T follicular helper cell (primary cell): ENCODE measurements around the gene TDRKH.
"Not testable (repeated sequence)": the region's sequence is repeated elsewhere in the genome, so short reads cannot be mapped to it uniquely, and the experiment has no call there.

Experiments used
- DNase-seq: peaks from one replicate; pipeline ENCODE4 v3.0.0-alpha.2; 2020; ENCODE audit warnings: low read depth

The TDRKH gene

DNA sequence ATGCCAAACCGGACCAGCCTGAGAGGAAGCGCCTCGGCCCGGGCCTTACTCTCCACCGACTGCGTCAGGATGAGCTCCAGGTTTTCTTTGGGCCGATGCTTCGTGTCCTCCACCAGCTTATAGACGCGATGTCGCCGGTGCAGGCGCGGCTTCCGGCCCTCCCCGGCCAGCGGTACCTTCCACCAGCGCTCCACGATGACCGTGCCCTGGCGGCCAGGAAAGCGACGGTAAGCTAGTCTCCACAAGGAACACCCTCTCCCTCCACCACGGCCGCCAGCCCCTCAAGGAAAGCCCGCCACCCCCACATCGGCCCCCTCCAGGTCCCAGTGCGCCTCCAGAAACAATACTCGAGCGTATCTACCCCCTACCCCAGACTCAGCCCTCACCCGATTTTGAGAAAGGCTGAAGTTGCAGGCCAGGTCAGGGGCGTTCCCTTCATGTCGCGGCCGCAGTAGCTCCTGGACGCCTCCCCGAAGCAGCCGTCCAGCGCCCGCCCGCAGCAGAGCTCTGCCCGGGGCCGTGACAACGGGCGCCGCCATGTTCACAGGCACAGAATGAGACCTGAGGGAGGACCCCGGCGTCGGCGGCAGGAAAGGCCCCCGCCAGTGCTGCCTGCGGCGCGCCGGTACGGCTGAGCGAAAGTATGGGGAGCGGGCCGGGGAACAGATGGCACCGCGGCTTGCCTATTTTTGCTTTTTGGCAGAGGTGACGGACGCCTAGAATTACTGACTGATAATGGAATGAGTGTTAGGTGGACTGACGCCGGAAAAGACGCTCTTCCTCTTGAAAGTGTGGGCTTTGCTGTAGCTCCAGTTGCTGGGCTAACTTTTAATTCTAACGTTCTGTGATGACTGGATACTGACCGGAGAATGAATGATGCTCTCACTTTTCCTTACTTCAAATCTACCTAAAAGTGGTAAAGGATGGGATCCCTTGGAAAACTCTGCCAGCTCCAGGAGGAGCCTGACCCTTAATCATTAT is 27.1 kb downstream of the TDRKH start, which contains the start of gene MRPL9:
MRPL9 (minus strand) TSS at position 556 of the 981 bp plus-strand sequence; CDS start at position 539, 17 bp downstream.
- peak; percentile 76 for DNase-seq

DNA sequence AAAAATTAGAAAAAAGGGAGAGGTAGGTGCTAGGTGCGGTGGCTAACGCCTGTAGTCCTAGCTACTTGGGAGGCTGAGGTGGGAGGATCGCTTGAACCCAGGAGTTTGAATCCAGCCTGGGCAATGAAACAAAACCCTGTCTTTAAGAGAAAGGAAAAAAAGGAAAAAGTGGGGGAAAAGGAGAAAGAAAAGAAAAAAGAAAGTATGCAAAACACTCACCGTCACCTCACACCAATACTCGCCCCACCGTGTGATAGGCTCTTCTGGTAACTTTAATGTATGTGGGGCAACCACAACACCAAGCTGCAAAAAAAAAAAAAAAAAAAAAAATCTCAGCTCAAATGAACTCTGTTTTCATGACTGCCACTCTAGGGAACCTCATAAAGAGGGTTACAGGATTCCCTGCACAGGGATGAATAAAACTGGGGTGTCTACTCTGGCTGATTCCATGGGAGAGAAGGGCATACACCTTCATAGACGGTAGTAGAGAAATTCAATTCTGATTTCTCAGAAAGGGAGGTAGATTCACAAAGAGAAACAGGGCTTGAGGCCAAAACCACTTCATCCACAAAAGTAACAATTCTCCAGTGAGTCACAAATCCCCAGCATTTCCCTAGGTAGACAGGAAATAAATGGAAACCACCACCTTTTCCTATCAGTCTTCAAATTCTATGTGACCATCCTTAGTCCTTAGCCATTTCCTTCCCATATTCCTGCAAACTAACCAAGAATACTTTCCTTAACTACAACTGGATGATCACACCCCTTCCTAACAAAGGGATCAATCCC is 29.5 kb downstream of the TDRKH start:
- DNase-seq, result no peak

DNA sequence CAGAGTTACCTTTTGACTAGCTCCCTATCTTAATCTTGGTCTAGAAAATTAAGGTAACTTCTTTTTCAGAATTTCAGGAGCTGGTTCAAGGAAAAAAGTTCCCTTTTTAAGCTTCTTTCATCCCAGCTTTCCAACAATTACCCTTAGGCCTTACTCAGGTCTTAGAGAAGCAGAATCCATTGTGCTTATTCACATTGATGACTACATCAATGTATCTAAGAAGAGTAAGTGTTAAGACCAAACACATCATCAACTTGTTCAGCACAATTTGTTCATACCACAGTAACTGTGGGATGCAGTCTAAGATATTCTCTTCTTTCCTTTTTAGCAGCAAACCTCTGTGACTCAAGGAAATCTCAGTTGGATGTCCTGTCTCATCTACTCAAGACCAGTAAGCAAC is 31.1 kb downstream of the TDRKH start:
- no peak for DNase-seq

DNA sequence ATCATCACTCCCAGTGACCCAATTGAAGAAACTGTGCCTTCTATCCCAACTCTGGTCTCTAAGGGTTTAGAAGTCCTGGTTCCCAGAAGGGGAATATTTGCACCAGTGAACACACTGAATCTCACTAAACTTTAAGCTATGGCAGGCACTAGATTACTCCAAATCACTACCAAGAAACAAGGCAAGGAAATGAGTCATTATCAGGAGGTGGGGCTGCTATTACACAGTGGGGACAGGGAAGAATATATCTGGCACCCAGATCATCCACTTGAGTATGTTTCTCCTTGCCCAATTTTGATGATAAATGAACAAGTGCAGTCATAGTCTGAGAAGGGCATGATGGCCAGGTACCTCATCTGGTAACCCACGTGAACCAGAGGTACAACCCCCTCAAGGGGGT is 34.0 kb downstream of the TDRKH start:
- no peak for DNase-seq

DNA sequence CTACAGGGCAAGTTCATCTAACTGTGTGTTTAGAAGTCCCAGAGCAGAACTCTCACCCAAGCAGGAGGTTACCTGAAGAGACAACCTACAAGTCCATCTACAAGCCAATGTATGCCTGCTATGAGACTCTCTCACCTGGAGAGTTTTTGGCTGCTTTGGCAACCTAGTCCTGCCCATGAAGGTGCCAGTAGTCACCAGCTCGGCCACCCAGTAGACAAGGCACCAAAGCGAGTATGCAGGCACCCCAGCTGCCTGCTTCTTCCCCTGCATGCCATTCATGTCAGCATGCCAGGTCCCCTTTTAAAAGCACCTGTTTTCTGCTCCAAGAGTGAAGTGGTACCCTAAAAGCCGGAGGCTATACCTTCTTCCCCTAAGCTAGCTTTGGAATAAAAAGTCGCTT is 48.8 kb downstream of the TDRKH start:
- DNase-seq, result no peak

DNA sequence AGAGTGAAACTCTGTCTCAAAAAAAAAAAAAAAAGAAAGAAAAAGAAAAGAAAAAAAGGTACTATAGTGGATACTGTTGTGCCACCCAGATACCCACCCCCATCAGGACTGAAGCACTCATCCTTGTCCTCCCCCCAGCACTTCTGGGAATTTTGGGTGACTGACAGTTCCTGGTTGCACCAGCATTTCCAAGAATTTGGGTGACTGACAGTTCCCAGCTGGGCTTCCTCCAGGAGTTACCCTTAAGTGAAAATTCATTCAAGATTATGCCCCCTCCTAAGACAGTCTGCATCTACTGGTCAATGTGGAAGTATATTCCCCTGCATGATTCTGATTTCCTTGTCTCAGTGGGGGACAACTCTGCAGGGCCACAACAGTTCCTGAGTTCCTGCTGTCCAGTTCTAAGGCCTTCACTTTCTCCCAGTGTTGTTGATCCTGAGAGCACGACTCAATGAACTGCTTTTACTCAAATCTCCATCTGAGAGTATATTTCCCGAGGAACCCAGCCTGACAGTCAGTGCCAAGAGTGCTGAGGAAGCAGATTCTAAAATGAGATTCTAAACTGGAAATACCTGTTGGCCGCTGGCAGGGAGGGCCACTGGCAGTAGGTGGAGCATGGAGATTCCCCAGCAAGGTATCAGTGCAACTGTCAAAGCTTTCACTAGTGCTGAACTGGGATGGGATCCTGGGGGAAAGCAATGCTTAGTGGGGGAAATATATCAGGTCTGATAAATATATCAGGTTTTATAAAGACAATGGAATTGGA is 50.5 kb downstream of the TDRKH start:
- no peak for DNase-seq

DNA sequence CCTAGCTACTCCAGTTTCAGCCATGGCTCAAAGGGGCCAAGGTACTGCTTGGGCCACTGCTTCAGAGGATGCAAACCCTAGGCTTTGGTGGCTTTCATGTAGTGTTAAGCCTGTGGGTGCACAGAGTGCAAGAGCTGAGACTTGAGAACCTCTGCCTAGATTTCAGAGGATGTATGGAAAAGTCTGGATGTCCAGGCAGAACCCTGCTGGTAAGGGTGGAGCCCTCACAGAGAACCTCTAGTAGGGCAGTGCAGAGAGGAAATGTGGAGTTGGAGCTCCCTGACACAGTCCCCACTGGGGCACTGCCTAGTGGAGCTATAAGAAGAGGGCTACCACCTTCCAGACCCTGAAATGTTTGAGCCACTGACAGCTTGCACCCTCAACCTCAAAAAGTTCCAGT is 52.8 kb downstream of the TDRKH start:
- DNase-seq, result no peak

DNA sequence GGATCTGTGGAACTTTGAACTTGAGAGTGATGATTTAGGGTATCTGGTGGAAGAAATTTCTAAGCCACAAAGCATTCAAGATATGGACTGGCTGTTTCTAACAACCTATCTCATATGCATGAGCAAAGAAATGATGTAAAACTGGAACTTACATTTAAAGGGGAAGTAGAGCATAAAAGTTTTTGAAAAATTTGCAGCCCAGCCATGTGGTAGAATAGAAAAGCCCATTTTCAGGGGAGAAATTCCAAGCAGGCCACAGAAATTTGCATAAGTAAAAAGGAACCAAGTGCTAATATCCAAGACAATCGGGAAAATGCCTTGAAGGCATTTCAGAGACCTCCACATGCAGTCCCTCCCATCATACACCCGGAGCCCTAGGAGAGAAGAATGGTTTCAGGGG is 53.3 kb downstream of the TDRKH start:
- DNase-seq, result no peak

DNA sequence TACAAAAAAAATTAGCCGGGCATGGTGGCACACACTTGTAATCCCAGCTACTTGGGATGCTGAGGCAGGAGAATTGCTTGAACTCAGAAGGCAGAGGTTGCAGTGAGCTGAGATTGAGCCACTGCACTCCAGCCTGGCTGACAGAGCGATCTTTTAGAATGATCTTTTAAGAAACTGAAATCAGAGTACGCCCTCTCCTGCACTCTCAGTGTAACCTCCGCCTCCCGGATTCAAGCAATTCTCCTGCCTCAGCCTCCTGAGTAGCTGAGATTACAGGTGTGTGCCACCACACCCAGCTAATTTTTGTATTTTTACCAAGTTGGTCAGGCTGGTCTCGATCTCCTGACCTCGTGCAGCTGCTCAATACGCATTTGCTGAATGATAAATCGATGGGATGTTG is 56.3 kb downstream of the TDRKH start:
- not testable (repeated sequence) for DNase-seq

DNA sequence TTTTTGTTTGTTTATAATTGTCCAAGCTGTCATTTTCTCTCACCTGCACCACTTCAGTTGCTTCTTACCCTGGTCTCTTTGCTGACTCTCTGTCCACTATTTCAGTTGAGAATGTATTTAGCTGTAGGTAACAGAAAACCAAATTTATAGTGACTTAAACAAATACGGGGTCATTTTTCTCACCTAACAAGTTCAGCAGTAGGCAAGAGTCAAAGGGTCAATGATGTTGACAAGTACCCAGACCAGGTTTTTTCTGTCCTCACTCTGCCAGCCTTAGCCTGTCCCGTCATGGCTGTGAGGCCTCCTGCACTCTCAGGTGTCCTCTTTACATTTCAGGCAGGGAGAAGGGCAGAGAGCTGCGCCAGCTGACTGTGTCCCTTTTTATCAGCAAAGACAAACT is 57.2 kb downstream of the TDRKH start:
- DNase-seq, result no peak

DNA sequence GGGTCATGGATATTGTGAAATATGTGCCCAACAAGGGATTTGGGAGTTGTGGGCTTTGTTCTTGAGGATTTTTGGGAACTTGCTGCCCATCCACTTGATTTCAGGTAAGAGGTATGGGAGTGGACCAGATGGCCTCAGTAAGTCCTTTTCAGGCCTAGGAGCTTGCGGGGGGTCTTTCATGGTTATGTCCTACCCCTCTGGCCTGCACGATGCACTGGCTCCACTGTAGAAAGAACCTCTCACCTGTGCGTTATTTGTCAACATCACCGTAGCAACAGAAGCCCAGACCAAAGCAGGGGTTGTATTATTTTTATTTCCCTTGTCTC is 60.4 kb downstream of the TDRKH start:
- DNase-seq, result no peak

DNA sequence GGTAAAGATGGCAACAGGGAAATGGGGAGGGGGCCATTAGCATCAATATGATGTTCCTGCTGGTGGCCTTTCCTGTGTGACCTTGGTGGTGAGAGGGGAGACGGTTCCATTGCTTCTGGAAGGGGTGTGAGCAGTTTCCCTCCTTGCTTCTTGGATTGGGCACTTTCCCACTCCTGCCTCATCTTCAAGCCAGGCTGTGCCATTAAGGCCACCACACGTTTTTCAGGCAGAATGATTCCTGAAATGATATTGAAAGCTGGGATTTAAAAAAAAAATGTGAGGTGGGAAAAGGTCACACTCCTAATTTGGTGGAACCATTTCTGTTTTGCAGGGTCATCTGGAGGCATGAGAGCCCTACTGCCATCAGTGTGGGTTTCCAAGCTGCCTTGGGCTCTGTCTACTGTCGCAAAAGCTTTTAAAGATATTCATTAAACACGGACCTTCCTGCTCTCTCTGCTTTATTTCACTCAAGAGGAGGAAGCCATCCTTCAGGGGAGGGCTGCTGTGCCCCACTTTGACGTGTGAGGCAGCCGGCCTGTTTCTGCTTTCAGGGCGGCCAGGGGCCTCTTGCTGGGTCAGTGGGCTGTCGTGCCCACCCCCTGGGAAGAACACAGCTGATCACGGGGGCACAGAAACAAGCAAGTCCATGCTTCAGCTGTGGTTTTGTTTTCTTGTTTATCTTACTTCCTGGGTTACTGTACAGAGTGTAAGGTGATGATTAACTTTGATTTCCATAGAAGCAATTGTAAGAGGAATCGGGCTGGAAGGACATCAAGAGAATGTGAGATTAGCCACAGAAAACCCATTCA is 60.9 kb downstream of the TDRKH start:
- no peak for DNase-seq

DNA sequence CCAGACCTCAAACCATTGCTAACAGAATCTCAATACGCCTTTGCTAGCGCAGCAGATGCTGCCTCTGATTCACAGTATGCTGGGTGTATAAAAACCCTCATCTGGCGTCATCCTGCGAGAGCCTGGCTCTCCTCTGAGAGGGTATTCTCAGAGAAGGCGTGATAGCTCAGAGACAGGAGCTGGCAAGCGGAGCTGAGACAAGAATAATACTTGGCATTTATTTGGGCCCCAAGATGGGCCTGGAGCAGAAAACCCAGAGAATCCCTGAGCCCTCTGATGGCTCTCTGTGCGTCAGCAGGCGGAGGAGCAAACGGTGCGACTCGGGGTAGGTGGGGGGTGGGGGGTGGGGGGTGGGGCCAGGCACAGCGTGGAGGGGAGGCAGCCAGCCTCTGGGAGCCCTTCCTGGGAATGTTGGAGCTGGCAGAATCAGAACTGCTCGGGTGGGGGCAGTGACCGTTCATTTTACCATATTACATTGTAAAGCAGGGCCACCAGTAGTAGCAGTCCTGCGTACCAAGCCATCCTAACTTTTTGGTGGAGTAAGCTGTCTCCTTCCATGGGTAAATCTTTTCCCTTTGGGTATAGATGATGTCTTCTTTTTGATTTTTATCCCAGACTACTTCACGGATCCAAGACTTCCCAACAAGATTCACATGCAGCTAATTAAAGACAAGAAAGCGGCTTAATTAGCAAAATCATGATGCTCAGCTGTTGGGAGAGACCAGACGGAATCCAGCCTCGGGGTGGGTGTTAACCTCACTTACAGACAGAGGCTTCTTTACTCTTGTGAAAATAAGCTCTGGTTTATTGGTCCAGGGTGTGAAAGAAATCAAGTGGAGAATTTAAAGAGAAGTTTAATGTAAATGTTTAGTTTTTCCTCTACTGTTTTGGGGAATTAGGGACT is 61.9 kb downstream of the TDRKH start:
- no peak for DNase-seq

DNA sequence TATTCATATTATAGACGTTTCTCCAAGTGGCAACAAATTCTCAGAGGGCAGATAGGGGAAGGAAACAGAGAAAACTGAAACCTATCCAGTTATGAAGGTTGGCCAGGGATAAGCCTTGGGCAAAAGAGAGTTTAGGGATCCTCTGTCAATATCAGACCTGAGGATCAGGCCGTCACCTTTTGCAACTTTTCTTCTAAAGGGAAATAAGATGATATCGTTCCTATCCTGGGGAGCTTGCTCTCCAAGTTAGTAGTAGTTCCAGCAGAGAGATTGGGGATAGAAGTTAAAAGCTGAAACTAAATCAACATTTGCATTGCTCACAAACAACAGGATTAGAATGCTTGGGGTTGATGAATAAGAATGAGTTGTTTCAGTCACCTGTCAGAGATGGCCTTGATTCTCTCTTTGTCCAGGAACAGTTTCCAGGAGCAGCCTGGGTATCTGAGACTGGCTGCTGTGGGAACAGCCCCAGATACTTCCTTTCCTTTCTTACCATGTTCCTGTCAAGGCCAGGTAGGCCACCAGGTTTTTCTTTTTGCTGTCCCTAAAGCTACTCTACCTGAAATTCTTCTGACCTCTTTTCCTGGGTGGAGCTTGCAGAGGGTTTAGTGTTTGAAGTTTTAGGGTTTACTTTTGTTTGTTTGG is 66.5 kb downstream of the TDRKH start:
- DNase-seq, result no peak
